Smooth muscle cell (in vitro differentiated cells): ENCODE data around the gene MCHR2. TPM values are rescaled to one million over a fixed set of nuclear protein-coding genes. Genes with fewer than 3 reads are reported as not detected.

Experiments used
- DNase-seq: peaks from one replicate; lab custom pipeline; 2025; ENCODE audit not compliant: unreplicated experiment; lab: John Stamatoyannopoulos, UW
- H2AFZ ChIP-seq: fragments of 200-600 bp; sonication (generic); 2 replicates; pipeline ENCODE4 v1.6.0; 2016; ENCODE audit warnings: antibody characterized with exemption, low read depth, mild to moderate bottlenecking
- H3F3A ChIP-seq: fragments of 200-600 bp; sonication (generic); 2 replicates; pipeline ENCODE4 v1.6.0; 2017; ENCODE audit warnings: antibody characterized with exemption, low read depth
- H3K27ac ChIP-seq: fragments of 200-600 bp; sonication (generic); 2 replicates; pipeline ENCODE4 v1.5.1; 2016; ENCODE audit warnings: low read depth, mild to moderate bottlenecking
- H3K27me3 ChIP-seq: fragments of 200-600 bp; sonication (generic); 2 replicates; pipeline ENCODE4 v1.6.1; 2016; ENCODE audit warnings: low read depth, mild to moderate bottlenecking
- H3K36me3 ChIP-seq: fragments of 200-600 bp; sonication (generic); 2 replicates; pipeline ENCODE4 v1.5.1; 2016; ENCODE audit warnings: low read depth
- H3K4me1 ChIP-seq: fragments of 200-600 bp; sonication (generic); 2 replicates; pipeline ENCODE4 v1.5.1; 2016; ENCODE audit warnings: low read depth
- H3K4me2 ChIP-seq: fragments of 200-600 bp; sonication (generic); 2 replicates; pipeline ENCODE4 v1.6.0; 2016; ENCODE audit warnings: mild to moderate bottlenecking
- H3K4me3 ChIP-seq: fragments of 200-600 bp; sonication (generic); 2 replicates; pipeline ENCODE4 v1.5.1; 2016; ENCODE audit warnings: mild to moderate bottlenecking
- H3K79me2 ChIP-seq: fragments of 200-600 bp; sonication (generic); 2 replicates; pipeline ENCODE4 v1.6.0; 2016; ENCODE audit warnings: low read depth, mild to moderate bottlenecking
- H3K9ac ChIP-seq: fragments of 200-600 bp; sonication (generic); 2 replicates; pipeline ENCODE4 v1.6.0; 2016; ENCODE audit warnings: low read depth
- H3K9me3 ChIP-seq: fragments of 200-600 bp; sonication (generic); replicated peaks from 2 replicates; pipeline ENCODE4 v1.5.1; 2016; ENCODE audit warnings: low read depth
- H4K20me1 ChIP-seq: fragments of 200-600 bp; sonication (generic); 2 replicates; pipeline ENCODE4 v1.6.0; 2016; ENCODE audit warnings: low read depth
- CTCF ChIP-seq: fragments of 200-600 bp; sonication (generic); IDR thresholded peaks from 2 replicates; pipeline ENCODE4 v1.5.1; 2017; ENCODE audit warnings: borderline replicate concordance, mild to moderate bottlenecking, antibody characterized with exemption; ENCODE audit not compliant: insufficient read depth, poor library complexity, severe bottlenecking
- WGBS: methylation state at CpG from one replicate; pipeline ENCODE4 v1.1.7; 2016; ENCODE audit warnings: low lambda C conversion rate; 5-methylcytosine and 5-hydroxymethylcytosine counted together
- polyA plus RNA-seq: library from polyadenylated mRNA; unstranded; fragments of >200 nt; fragmentation: Nextera tagmentation; extraction: Ambion mirVana; gene quantifications from 2 replicates; pipeline ENCODE4 v1.2.1, GENCODE V29; 2016
- total RNA-seq: library from RNA; depleted of rRNA; stranded (reverse); fragments of >200 nt; gene quantifications from 2 replicates; pipeline ENCODE4 v1.2.3, GENCODE V29; 2014

The MCHR2 gene
- total and polyA plus RNA-seq, 2 experiments from 2014 or later, result not detected

DNA sequence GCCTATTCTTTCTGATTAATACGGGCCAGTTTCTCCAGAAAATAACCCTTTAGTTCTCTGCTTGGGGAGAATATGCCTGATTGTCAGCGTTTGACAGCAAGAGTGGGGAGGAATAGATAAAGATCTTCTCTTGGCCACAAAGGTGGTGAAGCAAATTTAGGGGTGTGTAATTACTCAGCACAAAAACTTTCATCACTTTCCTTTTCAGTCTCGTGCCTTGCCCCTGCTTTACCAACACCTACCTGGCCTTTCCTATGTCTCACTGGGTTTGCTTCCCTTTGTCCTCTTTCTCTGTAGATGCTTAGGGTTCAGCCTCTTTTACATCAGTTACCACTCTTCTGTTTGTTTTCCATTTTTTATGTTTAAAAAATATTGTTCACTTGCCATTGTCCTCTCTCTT, 99.2 kb downstream of the MCHR2 start:
- Histone ChIP-seq H3K4me2 (no peak overlapping the region), H3K36me3 (no peaks in the 10 kb centered on the region), H3F3A (no peaks in the 10 kb centered on the region), H2AFZ (no peak overlapping the region), H3K9me3 (no peaks in the 10 kb centered on the region), H3K9ac (no peak overlapping the region), H3K79me2 (no peaks in the 10 kb centered on the region), H3K27ac (no peak overlapping the region), H3K27me3 (no peaks in the 10 kb centered on the region), H3K4me3 (no peak overlapping the region), H3K4me1 (no peaks in the 10 kb centered on the region), H4K20me1 (no peaks in the 10 kb centered on the region)
- WGBS, result 79% methylated on average over 3 of the region's 3 CpGs
- no peak for TF ChIP-seq CTCF
- no peak for DNase-seq

- H3K79me2 ChIP-seq, result no peaks in the 10 kb centered on the region
- H4K20me1 ChIP-seq, result no peaks in the 10 kb centered on the region
- no peak overlapping the region for H3K27ac ChIP-seq
- no peak for TF ChIP-seq CTCF
- H3K9ac ChIP-seq, result no peak overlapping the region
- no peak overlapping the region for H3K4me2 ChIP-seq
- H3K4me3 ChIP-seq, result no peak overlapping the region
- H3K4me1 ChIP-seq, result no peaks in the 10 kb centered on the region
- no peaks in the 10 kb centered on the region for H3K36me3 ChIP-seq
- H3K27me3 ChIP-seq, result peaks cover 3% of the 10 kb centered on the region
- H2AFZ ChIP-seq, result no peak overlapping the region
- H3K9me3 ChIP-seq, result no peaks in the 10 kb centered on the region
- no peak for DNase-seq
- no peaks in the 10 kb centered on the region for H3F3A ChIP-seq
These were observed 107.0 kb downstream of the MCHR2 start for GRCh38 chr6:99887066-99887465.

DNA sequence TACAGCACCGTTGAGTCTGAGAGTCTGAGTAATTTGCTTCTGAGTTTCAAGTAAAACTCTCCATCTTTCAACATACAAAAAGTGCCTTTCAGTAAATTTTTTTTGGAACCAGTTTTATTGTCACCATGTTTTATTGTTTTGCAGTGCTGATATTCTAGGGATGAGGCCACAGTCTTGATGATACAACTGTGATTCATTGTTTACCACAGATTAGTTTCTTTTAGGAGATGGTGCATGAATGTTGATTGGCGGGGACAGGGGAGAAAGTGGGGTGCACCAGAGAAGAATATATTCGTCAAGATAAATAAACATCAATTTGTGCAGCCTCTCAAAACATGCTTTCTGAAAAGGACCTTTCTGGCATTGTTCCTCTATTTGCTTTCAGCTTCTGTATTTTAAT, 109.0 kb downstream of the MCHR2 start:
- no peaks in the 10 kb centered on the region for H3K36me3 ChIP-seq
- no peaks in the 10 kb centered on the region for H3K4me1 ChIP-seq
- H3K9me3 ChIP-seq, result no peaks in the 10 kb centered on the region
- no peak overlapping the region for H3K4me2 ChIP-seq
- H2AFZ ChIP-seq, result no peak overlapping the region
- TF ChIP-seq CTCF, result no peak
- H3F3A ChIP-seq, result no peaks in the 10 kb centered on the region
- H4K20me1 ChIP-seq, result no peaks in the 10 kb centered on the region
- WGBS, result 80% methylated on average over 3 of the region's 3 CpGs
- H3K27ac ChIP-seq, result no peak overlapping the region
- peaks cover 3% of the 10 kb centered on the region for H3K27me3 ChIP-seq
- no peak overlapping the region for H3K9ac ChIP-seq
- DNase-seq, result no peak
- H3K79me2 ChIP-seq, result no peaks in the 10 kb centered on the region
- no peak overlapping the region for H3K4me3 ChIP-seq

DNA sequence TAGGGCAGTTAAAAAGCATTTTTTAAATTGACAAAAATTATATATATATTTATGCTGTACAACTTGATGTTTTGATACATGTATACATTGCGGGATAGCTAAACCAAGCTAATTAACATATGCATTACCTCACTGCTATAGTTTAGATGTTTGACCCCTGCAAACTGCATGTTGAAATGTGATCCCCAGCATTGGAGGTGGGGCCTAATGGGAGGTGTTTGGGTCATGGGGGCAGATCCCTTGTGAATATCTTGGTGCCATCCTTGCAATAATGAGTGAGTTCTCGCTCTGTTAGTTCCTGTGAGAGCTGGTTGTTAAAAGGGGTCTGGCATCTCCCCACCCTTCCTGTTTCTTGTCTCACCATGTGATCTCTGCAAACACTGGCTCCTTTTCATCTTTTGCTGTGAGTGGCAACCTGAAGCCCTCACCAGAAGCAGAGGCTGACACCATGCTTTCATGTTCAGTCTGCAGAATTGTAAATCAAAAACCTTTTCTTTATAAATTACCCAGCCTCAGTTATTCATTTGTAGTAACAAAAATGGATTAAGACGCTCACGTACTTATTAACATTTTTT, 111.8 kb downstream of the MCHR2 start:
- Histone ChIP-seq H3K79me2 (no peaks in the 10 kb centered on the region), H4K20me1 (no peaks in the 10 kb centered on the region), H3K27ac (no peak overlapping the region), H3K4me1 (no peaks in the 10 kb centered on the region), H3F3A (no peaks in the 10 kb centered on the region), H2AFZ (no peak overlapping the region), H3K9me3 (no peaks in the 10 kb centered on the region), H3K9ac (no peak overlapping the region), H3K4me3 (no peak overlapping the region), H3K4me2 (no peak overlapping the region), H3K36me3 (no peaks in the 10 kb centered on the region), H3K27me3 (peaks cover 4% of the 10 kb centered on the region)
- TF ChIP-seq CTCF, result no peak
- DNase-seq, result no peak
- WGBS, result 88% methylated on average over 4 of the region's 4 CpGs
